ENCODE results near the gene OR51F2. TPM values are rescaled to one million over a fixed set of nuclear protein-coding genes. Genes with fewer than 3 reads are reported as not detected.

The OR51F2 gene
- total and polyA plus RNA-seq, 2 of the 13 experiments (the other 11 are each of a cell fraction or from before 2014, with no cell fraction given) = not detected

Other genes starting within 250 kb of the OR51F2 start
- not detected in 2 replicates for gene OR52I2, start 239.6 kb upstream of the OR51F2 start, total RNA-seq (2016; rRNA removed; fragmentation: Illumina TruSeq; extraction: Trizol)
- gene OR52I2, start 239.6 kb upstream of the OR51F2 start, polyA plus RNA-seq (2011; rRNA removed) = not detected in 2 replicates
- not detected in 2 replicates for gene OR52I1, start 227.3 kb upstream of the OR51F2 start, total RNA-seq (2016; rRNA removed; fragmentation: Illumina TruSeq; extraction: Trizol)
- gene OR52I1, start 227.3 kb upstream of the OR51F2 start, polyA plus RNA-seq (2011; rRNA removed) = not detected in 2 replicates
- gene TRIM68, start 213.1 kb upstream of the OR51F2 start, total RNA-seq (2016; rRNA removed; fragmentation: Illumina TruSeq; extraction: Trizol) = not detected in 2 replicates
- not detected in 2 replicates for gene TRIM68, start 213.1 kb upstream of the OR51F2 start, polyA plus RNA-seq (2011; rRNA removed)
- not detected in 2 replicates for gene OR51D1, start 183.8 kb upstream of the OR51F2 start, total RNA-seq (2016; rRNA removed; fragmentation: Illumina TruSeq; extraction: Trizol)
- gene OR51D1, start 183.8 kb upstream of the OR51F2 start, polyA plus RNA-seq (2011; rRNA removed) = not detected in 2 replicates
- not detected in 2 replicates for gene OR51E1, start 177.3 kb upstream of the OR51F2 start, total RNA-seq (2016; rRNA removed; fragmentation: Illumina TruSeq; extraction: Trizol)
- gene OR51E1, start 177.3 kb upstream of the OR51F2 start, polyA plus RNA-seq (2011; rRNA removed) = not detected in 2 replicates
- gene OR51E2, start 123.5 kb upstream of the OR51F2 start, total RNA-seq (2016; rRNA removed; fragmentation: Illumina TruSeq; extraction: Trizol) = not detected in 2 replicates
- not detected in 2 replicates for gene OR51E2, start 123.5 kb upstream of the OR51F2 start, polyA plus RNA-seq (2011; rRNA removed)
- not detected in 2 replicates for gene MMP26, start 116.5 kb upstream of the OR51F2 start, total RNA-seq (2016; rRNA removed; fragmentation: Illumina TruSeq; extraction: Trizol)
- gene MMP26, start 116.5 kb upstream of the OR51F2 start, polyA plus RNA-seq (2011; rRNA removed) = not detected in 2 replicates
- not detected in 2 replicates for gene OR51F1, start 51.4 kb upstream of the OR51F2 start, total RNA-seq (2016; rRNA removed; fragmentation: Illumina TruSeq; extraction: Trizol)
- not detected in 2 replicates for gene OR51F1, start 51.4 kb upstream of the OR51F2 start, polyA plus RNA-seq (2011; rRNA removed)
- gene OR52R1, start 16.9 kb upstream of the OR51F2 start, total RNA-seq (2016; rRNA removed; fragmentation: Illumina TruSeq; extraction: Trizol) = not detected in 2 replicates
- not detected in 2 replicates for gene OR52R1, start 16.9 kb upstream of the OR51F2 start, polyA plus RNA-seq (2011; rRNA removed)
- not detected in 2 replicates for gene OR51S1, start 27.9 kb downstream of the OR51F2 start, total RNA-seq (2016; rRNA removed; fragmentation: Illumina TruSeq; extraction: Trizol)
- gene OR51S1, start 27.9 kb downstream of the OR51F2 start, polyA plus RNA-seq (2011; rRNA removed) = not detected in 2 replicates
- not detected in 2 replicates for gene OR51T1, start 60.6 kb downstream of the OR51F2 start, total RNA-seq (2016; rRNA removed; fragmentation: Illumina TruSeq; extraction: Trizol)
- gene OR51T1, start 60.6 kb downstream of the OR51F2 start, polyA plus RNA-seq (2011; rRNA removed) = not detected in 2 replicates
- not detected in 2 replicates for gene OR51A7, start 82.5 kb downstream of the OR51F2 start, total RNA-seq (2016; rRNA removed; fragmentation: Illumina TruSeq; extraction: Trizol)
- gene OR51A7, start 82.5 kb downstream of the OR51F2 start, polyA plus RNA-seq (2011; rRNA removed) = not detected in 2 replicates
- not detected in 2 replicates for gene OR51G2, start 98.0 kb downstream of the OR51F2 start, total RNA-seq (2016; rRNA removed; fragmentation: Illumina TruSeq; extraction: Trizol)
- gene OR51G2, start 98.0 kb downstream of the OR51F2 start, polyA plus RNA-seq (2011; rRNA removed) = not detected in 2 replicates
- gene OR51G1, start 103.0 kb downstream of the OR51F2 start, total RNA-seq (2016; rRNA removed; fragmentation: Illumina TruSeq; extraction: Trizol) = not detected in 2 replicates
- not detected in 2 replicates for gene OR51G1, start 103.0 kb downstream of the OR51F2 start, polyA plus RNA-seq (2011; rRNA removed)
- gene OR51A4, start 126.3 kb downstream of the OR51F2 start, total RNA-seq (2016; rRNA removed; fragmentation: Illumina TruSeq; extraction: Trizol) = not detected in 2 replicates
- not detected in 2 replicates for gene OR51A4, start 126.3 kb downstream of the OR51F2 start, polyA plus RNA-seq (2011; rRNA removed)
- gene OR51A2, start 134.4 kb downstream of the OR51F2 start, total RNA-seq (2016; rRNA removed; fragmentation: Illumina TruSeq; extraction: Trizol) = not detected in 2 replicates
- not detected in 2 replicates for gene OR51A2, start 134.4 kb downstream of the OR51F2 start, polyA plus RNA-seq (2011; rRNA removed)
- gene OR51L1, start 173.5 kb downstream of the OR51F2 start, total RNA-seq (2016; rRNA removed; fragmentation: Illumina TruSeq; extraction: Trizol) = not detected in 2 replicates
- not detected in 2 replicates for gene OR51L1, start 173.5 kb downstream of the OR51F2 start, polyA plus RNA-seq (2011; rRNA removed)
- gene OR52J3, start 225.2 kb downstream of the OR51F2 start, total RNA-seq (2016; rRNA removed; fragmentation: Illumina TruSeq; extraction: Trizol) = not detected in 2 replicates
- not detected in 2 replicates for gene OR52J3, start 225.2 kb downstream of the OR51F2 start, polyA plus RNA-seq (2011; rRNA removed)
- gene OR52E2, start 238.3 kb downstream of the OR51F2 start, total RNA-seq (2016; rRNA removed; fragmentation: Illumina TruSeq; extraction: Trizol) = not detected in 2 replicates
- gene OR52E2, start 238.3 kb downstream of the OR51F2 start, polyA plus RNA-seq (2011; rRNA removed) = not detected in 2 replicates
- gene OR52E1, start 248.3 kb downstream of the OR51F2 start, total RNA-seq (2016; rRNA removed; fragmentation: Illumina TruSeq; extraction: Trizol) = not detected in 2 replicates
- gene OR52E1, start 248.3 kb downstream of the OR51F2 start, polyA plus RNA-seq (2011; rRNA removed) = not detected in 2 replicates

All from HepG2 (cell line).